LHCN-M2 (cell line): ENCODE results near the gene HIC2. TPM values are rescaled to one million over a fixed set of nuclear protein-coding genes. Genes with fewer than 3 reads are reported as not detected.
"Not testable (repeated sequence)": the region's sequence is repeated elsewhere in the genome, so short reads cannot be mapped to it uniquely, and the experiment has no call there.

ENCODE experiments used
- DNase-seq: peaks from one replicate; pipeline ENCODE4 v3.0.0-alpha.2; 2012; ENCODE audit warnings: low read depth
- total RNA-seq: library from RNA; depleted of rRNA; stranded (reverse); fragments of >200 nt; gene quantifications from 2 replicates; pipeline ENCODE4 v1.2.3, GENCODE V29; 2014

HIC2 gene
- total RNA-seq, 1 experiment from 2014 or later, result 2.8 TPM

- DNase-seq, result not testable (repeated sequence)
Measured at GRCh38 chr22:21434378-21435233, 17.4 kb downstream of the HIC2 start.

GRCh38 chr22:21435998-21436810 lies 19.0 kb downstream of the HIC2 start:
- not testable (repeated sequence) for DNase-seq

GRCh38 chr22:21438013-21438412 lies 20.8 kb downstream of the HIC2 start:
- DNase-seq, result not testable (repeated sequence)

GRCh38 chr22:21440018-21440636 lies 23.0 kb downstream of the HIC2 start:
- not testable (repeated sequence) for DNase-seq

- not testable (repeated sequence) for DNase-seq
Measured at GRCh38 chr22:21440676-21441075, 23.5 kb downstream of the HIC2 start.

- not testable (repeated sequence) for DNase-seq
Measured at GRCh38 chr22:21441170-21441569, 24.0 kb downstream of the HIC2 start.

- not testable (repeated sequence) for DNase-seq
Measured at GRCh38 chr22:21442123-21442522, 25.0 kb downstream of the HIC2 start.

GRCh38 chr22:21442646-21443045 lies 25.5 kb downstream of the HIC2 start:
- not testable (repeated sequence) for DNase-seq

GRCh38 chr22:21443057-21443734 lies 26.0 kb downstream of the HIC2 start:
- DNase-seq, result no peak

- no peak for DNase-seq
Measured at GRCh38 chr22:21443735-21444421, 26.7 kb downstream of the HIC2 start.

GRCh38 chr22:21444701-21445436 lies 27.7 kb downstream of the HIC2 start:
- no peak for DNase-seq

- DNase-seq, result no peak
Measured at GRCh38 chr22:21445437-21446127, 28.4 kb downstream of the HIC2 start.

GRCh38 chr22:21446128-21446826 lies 29.1 kb downstream of the HIC2 start:
- no peak for DNase-seq

GRCh38 chr22:21446827-21447690 lies 29.9 kb downstream of the HIC2 start:
- no peak for DNase-seq

- DNase-seq, result no peak
Measured at GRCh38 chr22:21447694-21448402, 30.7 kb downstream of the HIC2 start.

- DNase-seq, result no peak
Measured at GRCh38 chr22:21448627-21449416, 31.7 kb downstream of the HIC2 start.
